ENCODE measurements around the gene KDM4C. TPM values are rescaled to one million over a fixed set of nuclear protein-coding genes. Genes with fewer than 3 reads are reported as not detected.

The KDM4C gene
- total RNA-seq, 2 donors from 2014 or later, result 12.8 to 31.5 TPM

- Mint-ChIP-seq H3K27ac (no peak overlapping the region), H3K4me3 (no peak overlapping the region), H3K9me3 (peaks cover 8% of the 10 kb centered on the region), H3K4me1 (peaks cover 52% of the 10 kb centered on the region), H3K36me3 (ENCODE audit: low read depth) (peaks cover 15% of the 10 kb centered on the region), H3K27me3 (ENCODE audit: insufficient read depth) (no peaks in the 10 kb centered on the region)
- DNase-seq, result no peak
- 85% methylated on average over 3 of the region's 3 CpGs; no CpG with 5 or more reads in 1 of the 2 experiments for WGBS, 2 experiments (ENCODE audit: insufficient coverage in 1 of 2, insufficient read length in 1 of 2)
- H3K4me1 ChIP-seq (ENCODE audit: control insufficient read depth, insufficient read depth, low read length), result peaks cover 10% of the 10 kb centered on the region
- H3K9ac ChIP-seq (ENCODE audit: extremely low read depth, low read length, poor library complexity, severe bottlenecking), result no peak overlapping the region
- no peaks in the 10 kb centered on the region for H3K9me3 ChIP-seq (ENCODE audit: control insufficient read depth, low read length)
- no peak overlapping the region for H3K27ac ChIP-seq (ENCODE audit: low read depth, low read length)
- no peaks in the 10 kb centered on the region for H3K27me3 ChIP-seq (ENCODE audit: control insufficient read depth, insufficient read depth, low read length, poor library complexity, severe bottlenecking)
- H3K36me3 ChIP-seq (ENCODE audit: control insufficient read depth, insufficient read depth, low read length), result no peaks in the 10 kb centered on the region
- no peak overlapping the region for H3K4me3 ChIP-seq (ENCODE audit: low read length)
- no peak for TF ChIP-seq CTCF (conservative IDR thresholded peaks at IDR 0.05)
Measured at GRCh38 chr9:6924149-6924548, 166.4 kb downstream of the KDM4C start.

GRCh38 chr9:6924988-6925563, 167.3 kb downstream of the KDM4C start:
- H3K36me3 ChIP-seq (ENCODE audit: control insufficient read depth, insufficient read depth, low read length), result no peaks in the 10 kb centered on the region
- H3K36me3 Mint-ChIP-seq (ENCODE audit: low read depth), result peaks cover 13% of the 10 kb centered on the region
- no peak for DNase-seq
- 91 to 95% methylated on average over 8 of the region's 8 CpGs for WGBS, 2 experiments (ENCODE audit: insufficient coverage in 1 of 2, insufficient read length in 1 of 2)
- H3K9me3 Mint-ChIP-seq, result peaks cover 3% of the 10 kb centered on the region
- H3K27ac ChIP-seq (ENCODE audit: low read depth, low read length), result no peak overlapping the region
- no peak overlapping the region for H3K9ac ChIP-seq (ENCODE audit: extremely low read depth, low read length, poor library complexity, severe bottlenecking)
- TF ChIP-seq CTCF (conservative IDR thresholded peaks at IDR 0.05), result no peak
- H3K4me3 Mint-ChIP-seq, result no peak overlapping the region
- H3K27ac Mint-ChIP-seq, result peak overlapping the region; percentile 62
- H3K27me3 ChIP-seq (ENCODE audit: control insufficient read depth, insufficient read depth, low read length, poor library complexity, severe bottlenecking), result no peaks in the 10 kb centered on the region
- peaks cover 13% of the 10 kb centered on the region for H3K4me1 ChIP-seq (ENCODE audit: control insufficient read depth, insufficient read depth, low read length)
- H3K9me3 ChIP-seq (ENCODE audit: control insufficient read depth, low read length), result no peaks in the 10 kb centered on the region
- H3K4me3 ChIP-seq (ENCODE audit: low read length), result no peak overlapping the region
- no peaks in the 10 kb centered on the region for H3K27me3 Mint-ChIP-seq (ENCODE audit: insufficient read depth)
- peaks cover 61% of the 10 kb centered on the region for H3K4me1 Mint-ChIP-seq

- no peak for TF ChIP-seq CTCF (conservative IDR thresholded peaks at IDR 0.05)
- Histone ChIP-seq H3K4me3 (ENCODE audit: low read length) (no peak overlapping the region), H3K36me3 (ENCODE audit: control insufficient read depth, insufficient read depth, low read length) (no peaks in the 10 kb centered on the region), H3K9me3 (ENCODE audit: control insufficient read depth, low read length) (no peaks in the 10 kb centered on the region), H3K27ac (ENCODE audit: low read depth, low read length) (no peak overlapping the region), H3K9ac (ENCODE audit: extremely low read depth, low read length, poor library complexity, severe bottlenecking) (no peak overlapping the region), H3K4me1 (ENCODE audit: control insufficient read depth, insufficient read depth, low read length) (peaks cover 13% of the 10 kb centered on the region), H3K27me3 (ENCODE audit: control insufficient read depth, insufficient read depth, low read length, poor library complexity, severe bottlenecking) (no peaks in the 10 kb centered on the region)
- no peak overlapping the region for H3K4me3 Mint-ChIP-seq
- H3K9me3 Mint-ChIP-seq, result no peaks in the 10 kb centered on the region
- peak overlapping the region; percentile 62 for H3K27ac Mint-ChIP-seq
- DNase-seq, result no peak
- no peaks in the 10 kb centered on the region for H3K27me3 Mint-ChIP-seq (ENCODE audit: insufficient read depth)
- peaks cover 65% of the 10 kb centered on the region for H3K4me1 Mint-ChIP-seq
- peaks cover 10% of the 10 kb centered on the region for H3K36me3 Mint-ChIP-seq (ENCODE audit: low read depth)
- 89 to 95% methylated on average over 12 of the region's 12 CpGs for WGBS, 2 experiments (ENCODE audit: insufficient coverage in 1 of 2, insufficient read length in 1 of 2)
Measured at GRCh38 chr9:6925836-6926235, 168.1 kb downstream of the KDM4C start.

All from endodermal cell (in vitro differentiated cells).